GM12878 (cell line): Measurements from ENCODE around the gene TEX261. TPM values are rescaled to one million over a fixed set of nuclear protein-coding genes. Genes with fewer than 3 reads are reported as not detected.

Experiments
- ATAC-seq: fragments of 200-7000 bp; cut with Tn5 transposase; 3 replicates; pipeline ENCODE4 v1.9.1; 2020; ENCODE audit warnings: mild to moderate bottlenecking, moderate library complexity
- BruUV-seq: library from RNA; stranded (reverse); fragments of 400-500 nt; replicated peaks from 2 replicates; lab custom pipeline; 2021; lab: Mats Ljungman, UMichigan
- CTCF ChIA-PET: fragments of 300-600 bp; sonication (Branson Sonifier 250); formaldehyde crosslinking; extraction: SDS; loops from one replicate; lab custom pipeline; 2021; ENCODE audit warnings: inconsistent platforms; lab: Yijun Ruan, JAX
- POLR2A ChIA-PET: fragments of 350-600 bp; formaldehyde crosslinking; extraction: SDS; loops from one replicate; lab custom pipeline; 2021; ENCODE audit warnings: inconsistent platforms; lab: Charles Lee
- RAD21 ChIA-PET: fragments of 300-600 bp; sonication (Branson Sonifier 250); formaldehyde crosslinking; loops from one replicate; lab custom pipeline; 2023; ENCODE audit warnings: antibody characterized with exemption; ENCODE audit not compliant: unreplicated experiment; lab: Charles Lee
- SMC1A ChIA-PET: fragments of 300-600 bp; sonication (Branson Sonifier 250); formaldehyde crosslinking; loops from one replicate; lab custom pipeline; 2023; ENCODE audit not compliant: unreplicated experiment, uncharacterized antibody; lab: Charles Lee
- DNase-seq: peaks from one replicate; pipeline ENCODE4 v3.0.0-alpha.2; 2011; ENCODE audit warnings: low read depth, low spot score
- FAIRE-seq: peaks from 3 replicates; lab custom pipeline; 2011; peaks lifted over from hg19 to GRCh38; lab: Jason Lieb, UNC
- H2AFZ ChIP-seq: 2 replicates; pipeline ENCODE4 v1.6.0; 2011; ENCODE audit warnings: low read depth, low read length, control low read depth; ENCODE audit not compliant: control insufficient read depth
- H3K27ac ChIP-seq: 2 replicates; pipeline ENCODE4 v1.5.1; 2011; ENCODE audit warnings: control low read depth; ENCODE audit not compliant: control insufficient read depth, insufficient read depth
- H3K27me3 ChIP-seq, 2 experiments: replicated peaks in 1 of 2; 2 replicates each; pipeline versions ENCODE4 v1.6.0 to v1.6.1; 2011; ENCODE audit warnings: low read length in 1 of 2; ENCODE audit not compliant: control insufficient read depth in 2 of 2, insufficient read depth in 2 of 2
- H3K36me3 ChIP-seq, 2 experiments: 2 replicates each; pipeline ENCODE4 v1.5.1; 2011; ENCODE audit warnings: low read length in 1 of 2; ENCODE audit not compliant: control insufficient read depth in 2 of 2, insufficient read depth in 2 of 2
- H3K4me1 ChIP-seq: 2 replicates; pipeline ENCODE4 v1.6.1; 2011; ENCODE audit warnings: mild to moderate bottlenecking, low read length, moderate library complexity, mixed read lengths; ENCODE audit not compliant: control insufficient read depth, insufficient read depth
- H3K4me2 ChIP-seq: 2 replicates; pipeline ENCODE4 v1.6.0; 2011; ENCODE audit warnings: control low read depth; ENCODE audit not compliant: control insufficient read depth, insufficient read depth
- H3K4me3 ChIP-seq: fragments of 200-600 bp; sonication (generic); 2 replicates; pipeline ENCODE4 v1.5.1; 2016
- H3K79me2 ChIP-seq: 2 replicates; pipeline ENCODE4 v1.6.0; 2011; ENCODE audit warnings: low read length; ENCODE audit not compliant: control insufficient read depth, insufficient read depth
- H3K9ac ChIP-seq: 2 replicates; pipeline ENCODE4 v1.8.0; 2011; ENCODE audit warnings: low read length, control low read depth, mixed read lengths; ENCODE audit not compliant: control insufficient read depth, insufficient read depth
- H3K9me3 ChIP-seq: replicated peaks from 3 replicates; pipeline ENCODE4 v1.5.1; 2011; ENCODE audit warnings: mild to moderate bottlenecking, low read length; ENCODE audit not compliant: control insufficient read depth, insufficient read depth
- H4K20me1 ChIP-seq: 2 replicates; pipeline ENCODE4 v1.6.0; 2011; ENCODE audit not compliant: control insufficient read depth, insufficient read depth
- EED ChIP-seq: sonication (generic); IDR thresholded peaks from 2 replicates; pipeline ENCODE4 v1.6.1; 2016; ENCODE audit warnings: antibody characterized with exemption, low read depth
- GABPA ChIP-seq: IDR thresholded peaks from 2 replicates; pipeline ENCODE4 v1.6.1; 2014; ENCODE audit warnings: antibody characterized with exemption, low read depth, mild to moderate bottlenecking, inconsistent platforms
- HSF1 ChIP-seq: fragments of 150-350 bp; IDR thresholded peaks from 2 replicates; pipeline ENCODE4 v1.6.1; 2014; ENCODE audit warnings: mild to moderate bottlenecking, low read depth, low read length
- JUNB ChIP-seq: IDR thresholded peaks from 2 replicates; pipeline ENCODE4 v1.6.1; 2016; ENCODE audit warnings: antibody characterized with exemption, mild to moderate bottlenecking
- MAX ChIP-seq: IDR thresholded peaks from 2 replicates; pipeline ENCODE4 v1.6.1; 2012; ENCODE audit warnings: low read depth, low read length, improper control_type of control experiment
- MEF2B ChIP-seq: fragments of 450-650 bp; IDR thresholded peaks from 2 replicates; pipeline ENCODE4 v1.6.1; 2018; ENCODE audit warnings: mild to moderate bottlenecking, moderate library complexity; ENCODE audit not compliant: partially characterized antibody, poor library complexity, severe bottlenecking
- POLR2AphosphoS2 ChIP-seq: IDR thresholded peaks from 2 replicates; pipeline ENCODE4 v1.6.1; 2011; ENCODE audit warnings: low read depth, mild to moderate bottlenecking, low read length, improper control_type of control experiment, moderate library complexity
- RB1 ChIP-seq: fragments of 450-650 bp; formaldehyde crosslinking; IDR thresholded peaks from 2 replicates; pipeline ENCODE4 v1.6.1; 2017; ENCODE audit warnings: mild to moderate bottlenecking, borderline replicate concordance
- RCOR1 ChIP-seq: conservative IDR thresholded peaks from 2 replicates; pipeline ENCODE4 v1.6.1; 2012; ENCODE audit warnings: low read depth, low read length, improper control_type of control experiment
- SKIL ChIP-seq: fragments of 450-650 bp; IDR thresholded peaks from 2 replicates; pipeline ENCODE4 v1.6.1; 2017; ENCODE audit warnings: mild to moderate bottlenecking, low read depth, inconsistent platforms; ENCODE audit not compliant: poor library complexity, severe bottlenecking
- TBL1XR1 ChIP-seq: IDR thresholded peaks from 2 replicates; pipeline ENCODE4 v1.6.1; 2012; ENCODE audit warnings: low read depth, low read length, improper control_type of control experiment
- ZBTB40 ChIP-seq: fragments of 450-650 bp; IDR thresholded peaks from 2 replicates; pipeline ENCODE4 v1.6.1; 2016; ENCODE audit warnings: mild to moderate bottlenecking, moderate library complexity, borderline replicate concordance
- ZSCAN29 ChIP-seq: fragments of 450-650 bp; IDR thresholded peaks from 2 replicates; pipeline ENCODE4 v1.6.1; 2017; ENCODE audit warnings: mild to moderate bottlenecking, moderate library complexity
- WGBS: methylation state at CpG from one replicate; pipeline ENCODE4 v1.1.6; 2016; ENCODE audit warnings: low lambda C conversion rate; ENCODE audit not compliant: insufficient replicate concordance, insufficient coverage; ENCODE audit errors: missing lambda C conversion rate; 5-methylcytosine and 5-hydroxymethylcytosine counted together
- in situ Hi-C: fragments of 300-500 bp; cut with MboI; formaldehyde crosslinking; loops from 9 replicates; pipeline ENCODE4 v1.14.3; 2018; ENCODE audit warnings: mixed read lengths
- intact Hi-C: fragments of 100-400 bp; cut with micrococcal nuclease; formaldehyde crosslinking; loops from one replicate; pipeline ENCODE4 v1.14.2; 2022; ENCODE audit not compliant: unreplicated experiment
- polyA plus RNA-seq, 11 experiments: library from polyadenylated mRNA; depleted of rRNA in 4 of 11; unstranded in 6 of 11; stranded (reverse) in 5 of 11; fragments of >200 nt; fragmentation: Nextera tagmentation in 4 of 11; fragmentation: Illumina TruSeq in 1 of 11; extraction: Ambion mirVana in 4 of 11; extraction: Trizol in 1 of 11; gene quantifications; 1 replicate in 1 of 11; 2 replicates in 10 of 11; pipeline versions ENCODE4 v1.2.1 to v1.2.3, GENCODE V29; 2011 to 2016; ENCODE audit warnings: inconsistent platforms in 2 of 11, missing spikeins in 2 of 11, low read depth in 1 of 11
- total RNA-seq, 4 experiments: library from RNA; depleted of rRNA in 3 of 4; stranded (reverse); fragments of >200 nt in 3 of 4; fragmentation: Illumina TruSeq in 1 of 4; extraction: Trizol in 1 of 4; gene quantifications; 2 replicates each; pipeline versions ENCODE4 v1.2.1 to v1.2.3, GENCODE V29; 2013 to 2021

Gene TEX261
- total and polyA plus RNA-seq, 10 of the 15 experiments (the other 5 are each of a cell fraction or from before 2014, with no cell fraction given): 5.5 to 75.6 (median 40.3) TPM

GRCh38 chr2:71043531-71044407 lies 49.1 kb upstream of the TEX261 start:
- DNase-seq (no peak), ATAC-seq (no peak), FAIRE-seq (no peak)
- Histone ChIP-seq H2AFZ (no peak overlapping the region), H3K36me3 (no peaks in the 10 kb centered on the region), H3K27ac (no peak overlapping the region), H4K20me1 (no peaks in the 10 kb centered on the region), H3K4me2 (no peak overlapping the region), H3K4me1 (no peaks in the 10 kb centered on the region), H3K9ac (no peak overlapping the region), H3K9me3 (no peaks in the 10 kb centered on the region), H3K79me2 (no peaks in the 10 kb centered on the region), H3K4me3 (no peak overlapping the region), H3K27me3 (no peaks in the 10 kb centered on the region)
- no TSS peak for BruUV-seq
- POLR2A ChIA-PET: no interaction called here
- CTCF ChIA-PET: no interaction called here
- in situ Hi-C loops (no loop called here), intact Hi-C loops (no loop called here)
- 66% methylated on average over 22 of the region's 36 CpGs for WGBS
- RAD21 ChIA-PET: no interaction called here
- SMC1A ChIA-PET: no interaction called here
- TF ChIP-seq MAX: no peak
- no peak for TF ChIP-seq GABPA
- TF ChIP-seq EED: no peak
- TF ChIP-seq JUNB: no peak
- no peak for TF ChIP-seq ZBTB40
- TF ChIP-seq HSF1: no peak
- TF ChIP-seq MEF2B: no peak
- no peak for TF ChIP-seq ZSCAN29
- TF ChIP-seq RCOR1: no peak
- TF ChIP-seq SKIL: no peak
- TF ChIP-seq TBL1XR1: no peak
- TF ChIP-seq RB1: no peak
- no peak for TF ChIP-seq POLR2AphosphoS2
